ENCODE measurements around the gene PRKCE.

GRCh38 chr2:45974056-45974455, 322.6 kb downstream of the PRKCE start:
- TF ChIP-seq CTCF (IDR thresholded peaks at IDR 0.05; ENCODE audit: extremely low read depth in 1 of 2, insufficient read depth in 1 of 2, low read depth in 1 of 2, low read length in 2 of 2) (no peak), POLR2AphosphoS5 (IDR thresholded peaks at IDR 0.05; ENCODE audit: insufficient read depth, low read depth, low read length) (no peak), EZH2 (IDR thresholded peaks at IDR 0.05; ENCODE audit: borderline replicate concordance, low read depth, low read length, severe bottlenecking) (no peak), JUN (IDR thresholded peaks at IDR 0.05; ENCODE audit: borderline replicate concordance, insufficient read depth, insufficient read length, low read depth) (no peak), POLR2A (IDR thresholded peaks at IDR 0.05; ENCODE audit: low read depth, low read length) (no peak)
